Spleen (tissue), 11 donors: ENCODE measurements around the gene RAD23B. TPM values are rescaled to one million over a fixed set of nuclear protein-coding genes. Genes with fewer than 3 reads are reported as not detected.

Source experiments
- DNase-seq: peaks from one replicate; pipeline ENCODE4 v3.0.0-alpha.2; 2020
- H3K27ac ChIP-seq, 8 donors: fragments of 200-600 bp; sonication (generic) in 7 of 8; 1 replicate in 4 of 8; 2 replicates in 4 of 8; pipeline versions ENCODE4 v1.5.0 to v1.8.0; 2016 to 2021; ENCODE audit warnings: inconsistent platforms in 4 of 8, mild to moderate bottlenecking in 4 of 8, moderate library complexity in 1 of 8
- H3K27me3 ChIP-seq, 7 donors: fragments of 200-600 bp; sonication (generic) in 6 of 7; replicated peaks in 1 of 7; 1 replicate in 4 of 7; 2 replicates in 3 of 7; pipeline versions ENCODE4 v1.5.0 to v1.8.0; 2016 to 2021; ENCODE audit warnings: inconsistent platforms in 3 of 7, mild to moderate bottlenecking in 1 of 7
- H3K36me3 ChIP-seq, 6 donors: fragments of 200-600 bp; sonication (generic) in 5 of 6; 1 replicate in 4 of 6; 2 replicates in 2 of 6; pipeline versions ENCODE4 v1.5.0 to v1.8.0; 2016 to 2021; ENCODE audit warnings: inconsistent platforms in 2 of 6
- H3K4me1 ChIP-seq, 6 donors: fragments of 200-600 bp; sonication (generic) in 5 of 6; 1 replicate in 3 of 6; 2 replicates in 3 of 6; pipeline versions ENCODE4 v1.5.0 to v1.8.0; 2016 to 2021; ENCODE audit warnings: inconsistent platforms in 3 of 6
- H3K4me3 ChIP-seq, 8 donors: fragments of 200-600 bp; sonication (generic) in 7 of 8; 1 replicate in 4 of 8; 2 replicates in 4 of 8; pipeline versions ENCODE4 v1.5.0 to v1.8.0; 2016 to 2021; ENCODE audit warnings: inconsistent platforms in 4 of 8, mild to moderate bottlenecking in 4 of 8, moderate library complexity in 2 of 8
- H3K9me3 ChIP-seq, 8 donors: fragments of 200-600 bp; sonication (generic) in 7 of 8; 1 replicate in 4 of 8; 2 replicates in 4 of 8; pipeline versions ENCODE4 v1.5.0 to v1.8.0; 2016 to 2021; ENCODE audit warnings: inconsistent platforms in 4 of 8
- CTCF ChIP-seq, 11 experiments: fragments of 200-600 bp in 7 of 11; fragments of 450-650 bp in 4 of 11; sonication (generic) in 4 of 11; IDR thresholded peaks in 8 of 11; conservative IDR thresholded peaks in 3 of 11; 1 replicate in 7 of 11; 2 replicates in 4 of 11; pipeline versions ENCODE4 v1.4.0 to v1.8.0; 2016 to 2021; ENCODE audit warnings: antibody characterized with exemption in 11 of 11, inconsistent platforms in 4 of 11, mild to moderate bottlenecking in 1 of 11
- POLR2A ChIP-seq, 3 donors: fragments of 450-650 bp; IDR thresholded peaks; one replicate each; pipeline ENCODE4 v1.5.1; 2017; ENCODE audit warnings: antibody characterized with exemption in 3 of 3, mild to moderate bottlenecking in 1 of 3
- POLR2AphosphoS5 ChIP-seq, 3 donors: sonication (generic); formaldehyde crosslinking; IDR thresholded peaks; one replicate each; pipeline ENCODE4 v1.5.1; 2017; ENCODE audit warnings: antibody characterized with exemption in 3 of 3
- WGBS, 5 donors: extraction: QIAGEN DNeasy Blood & Tissue Kit in 3 of 5; methylation state at CpG; one replicate each; pipeline versions ENCODE4 v1.1.5 to v1.1.7; 2013 to 2018; 5-methylcytosine and 5-hydroxymethylcytosine counted together
- intact Hi-C: fragments of 100-400 bp; cut with DNase I; formaldehyde crosslinking; loops from one replicate; pipeline ENCODE4 v1.15.0; 2023; ENCODE audit warnings: low total_unique reads
- polyA plus RNA-seq, 3 donors: library from polyadenylated mRNA; stranded (reverse); fragments of 200-250 nt; gene quantifications; one replicate each; pipeline ENCODE4 v1.2.1, GENCODE V29; 2013
- total RNA-seq, 7 donors: library from RNA; depleted of rRNA in 3 of 7; stranded (reverse); fragments of >200 nt in 3 of 7; fragmentation: NEBNext Ultra II Directional in 4 of 7; extraction: Animal tissue kit (Norgen Biotek cat#: 25700) in 4 of 7; gene quantifications; one replicate each; pipeline versions ENCODE4 v1.1.0 to v1.2.1, GENCODE V29; 2016 to 2021
- donor health status: healthy with polysubstance abuse.
- donor health status: DM: no; HTN: no; CAD: no; lungs with moderate emphysema.
- donor health status: DM: no; HTN: no; CAD: no.
- donor health status: Bipolar disorder and iron deficiency.
- donor health status: healthy.
- donor health status: DM: no; HTN: no; CAD: no.
- donor health status: DM: yes; HTN: yes; CAD: no.

RAD23B gene
- total and polyA plus RNA-seq, 10 donors: 21.3 to 91.9 (median 64.5) TPM

DNA sequence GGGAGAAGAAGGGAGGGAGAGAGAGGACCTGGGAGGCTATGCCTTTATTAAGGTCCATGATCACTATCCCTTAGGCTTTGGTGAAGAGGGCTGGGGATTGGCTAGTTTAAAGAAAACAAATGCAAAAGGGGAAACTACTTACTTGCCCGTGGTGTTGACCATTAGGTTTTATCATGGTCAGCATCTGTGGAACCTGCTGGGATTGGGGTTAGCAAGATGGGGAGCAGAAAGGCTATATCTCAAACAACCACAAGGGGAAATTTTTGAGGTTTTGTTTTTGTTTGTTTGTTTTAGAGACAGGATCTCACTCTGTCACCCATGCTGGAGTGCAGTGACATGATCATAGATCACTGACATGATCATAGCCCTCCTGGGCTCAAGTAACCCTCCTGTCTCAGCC is 9.0 kb upstream of the RAD23B start:
- H3K27ac ChIP-seq: no peak overlapping the region
- no peaks in the 10 kb centered on the region for H3K36me3 ChIP-seq
- H3K27me3 ChIP-seq: peaks cover 0 to 9% (median 0%) of the 10 kb centered on the region in 7 donors
- H3K4me3 ChIP-seq: no peak overlapping the region
- WGBS, 5 donors: 24 to 62% (median 43%) methylated on average over 1 of the region's 1 CpG
- DNase-seq: no peak
- intact Hi-C loops: no loop called here
- TF ChIP-seq POLR2AphosphoS5 (IDR thresholded peaks at IDR 0.05) (no peak), POLR2A (IDR thresholded peaks at IDR 0.05) (no peak), CTCF (IDR thresholded peaks at IDR 0.05 in 8 of 11, conservative IDR thresholded peaks at IDR 0.05 in 3 of 11) (no peak)
- peaks cover 0 to 21% (median 6%) of the 10 kb centered on the region in 6 donors for H3K4me1 ChIP-seq
- H3K9me3 ChIP-seq: no peaks in the 10 kb centered on the region

DNA sequence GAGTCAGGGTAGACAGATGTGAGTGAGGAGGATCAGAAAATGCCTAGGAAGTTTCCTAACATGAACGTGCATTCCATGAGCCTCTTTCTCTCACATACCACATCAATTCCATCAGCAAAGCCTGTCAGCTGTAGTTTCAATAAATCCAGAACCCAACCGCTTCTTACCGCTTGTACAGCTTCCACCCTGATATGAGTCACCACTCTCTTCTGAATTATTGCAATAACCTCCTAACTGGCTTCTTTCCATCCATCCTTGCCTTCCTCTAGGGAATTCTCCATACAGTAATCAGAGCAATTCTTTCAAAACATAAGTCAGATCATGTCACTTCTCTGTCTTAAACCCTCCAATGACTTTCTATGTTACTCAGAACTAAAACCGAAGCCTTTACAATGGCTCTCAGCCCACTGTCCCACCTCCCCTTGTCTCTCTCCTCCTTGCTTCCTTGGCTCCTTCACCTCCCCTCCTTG is 8.1 kb upstream of the RAD23B start:
- Histone ChIP-seq H3K27ac (peak overlapping the region in 1 of 8 donors; percentile 26), H3K36me3 (no peaks in the 10 kb centered on the region), H3K4me3 (no peak overlapping the region), H3K9me3 (no peaks in the 10 kb centered on the region), H3K27me3 (peaks cover 0 to 9% (median 0%) of the 10 kb centered on the region in 7 donors), H3K4me1 (peaks cover 0 to 18% (median 4%) of the 10 kb centered on the region in 6 donors)
- intact Hi-C loops: no loop called here
- 65 to 86% (median 77%) methylated on average over 4 of the region's 4 CpGs for WGBS, 5 donors
- TF ChIP-seq POLR2AphosphoS5 (IDR thresholded peaks at IDR 0.05): no peak
- no peak for TF ChIP-seq POLR2A (IDR thresholded peaks at IDR 0.05)
- no peak for TF ChIP-seq CTCF (IDR thresholded peaks at IDR 0.05 in 8 of 11, conservative IDR thresholded peaks at IDR 0.05 in 3 of 11)
- DNase-seq: no peak

GRCh38 chr9:107275530-107275929 is 7.5 kb upstream of the RAD23B start:
- Histone ChIP-seq H3K9me3 (no peaks in the 10 kb centered on the region), H3K4me1 (peaks cover 0 to 12% (median 2%) of the 10 kb centered on the region in 6 donors), H3K36me3 (no peaks in the 10 kb centered on the region), H3K27me3 (peaks cover 0 to 8% (median 0%) of the 10 kb centered on the region in 7 donors), H3K4me3 (no peak overlapping the region), H3K27ac (peak overlapping the region in 1 of 8 donors; percentile 26)
- no peak for DNase-seq
- intact Hi-C loops: no loop called here
- TF ChIP-seq POLR2AphosphoS5 (IDR thresholded peaks at IDR 0.05): no peak
- WGBS, 5 donors: 88 to 99% (median 94%) methylated on average over 2 of the region's 2 CpGs

DNA sequence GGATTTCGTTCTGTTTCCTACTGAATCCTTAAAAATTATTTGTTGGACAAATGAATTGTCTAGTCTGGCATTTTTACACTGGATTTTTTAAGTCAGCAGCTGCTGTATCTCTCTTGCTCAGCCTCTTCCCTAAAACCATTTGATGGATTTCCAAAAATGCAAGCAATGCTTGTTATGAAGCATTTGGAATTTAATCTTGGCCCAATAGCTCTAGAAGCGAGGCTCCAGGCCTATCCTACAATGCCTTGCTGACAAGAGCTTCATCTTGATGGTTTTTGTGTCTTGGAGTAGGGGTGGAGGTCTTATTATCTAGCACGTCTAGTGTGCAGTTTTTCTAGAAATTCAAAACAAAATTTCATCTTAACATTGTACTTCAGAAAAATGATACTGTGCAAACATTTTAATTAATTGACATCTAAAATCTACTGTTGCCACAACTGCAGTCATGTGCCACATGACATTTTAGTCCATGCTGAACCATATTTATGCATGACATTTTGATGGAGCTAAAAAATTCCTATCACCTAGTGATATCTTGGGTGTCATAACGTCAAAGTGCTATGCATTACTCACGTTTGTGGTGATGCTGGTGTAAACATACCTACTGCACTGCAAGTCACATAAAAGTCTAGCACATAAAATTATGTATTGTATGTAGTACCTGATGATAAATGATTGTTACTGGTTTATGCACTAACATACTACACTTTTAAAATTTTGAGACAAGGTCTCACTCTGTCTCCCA is 5.9 kb upstream of the RAD23B start:
- Histone ChIP-seq H3K36me3 (no peaks in the 10 kb centered on the region), H3K27me3 (peaks cover 0 to 6% (median 0%) of the 10 kb centered on the region in 7 donors), H3K4me3 (no peak overlapping the region), H3K4me1 (peaks cover 2 to 23% (median 14%) of the 10 kb centered on the region in 6 donors), H3K9me3 (no peaks in the 10 kb centered on the region), H3K27ac (peak overlapping the region in 1 of 8 donors; percentile 35)
- no peak for DNase-seq
- TF ChIP-seq POLR2AphosphoS5 (IDR thresholded peaks at IDR 0.05) (no peak), CTCF (IDR thresholded peaks at IDR 0.05 in 8 of 11, conservative IDR thresholded peaks at IDR 0.05 in 3 of 11) (no peak), POLR2A (IDR thresholded peaks at IDR 0.05) (no peak)
- 66 to 79% (median 73%) methylated on average over 5 of the region's 5 CpGs for WGBS, 5 donors
- intact Hi-C loops: no loop called here
